WTC11 (cell line): ENCODE data around the gene ABCA3.

Experiments used
- AR ChIP-seq: fragments of 250-450 bp; sonication (Bioruptor Pico); IDR thresholded peaks from 2 replicates; pipeline ENCODE4 v1.9.0; 2021; ENCODE audit warnings: mild to moderate bottlenecking
- ATF2 ChIP-seq: sonication (generic); formaldehyde crosslinking; IDR thresholded peaks from 2 replicates; pipeline ENCODE4 v1.8.1; 2022; ENCODE audit warnings: low read depth, missing genetic modification reagents, borderline replicate concordance
- CTCF ChIP-seq: fragments of 200-600 bp; IDR thresholded peaks from 2 replicates; pipeline ENCODE4 v1.8.0; 2022; ENCODE audit warnings: antibody characterized with exemption
- ETV6 ChIP-seq: sonication (generic); formaldehyde crosslinking; IDR thresholded peaks from 2 replicates; pipeline ENCODE4 v1.8.1; 2022; ENCODE audit warnings: mild to moderate bottlenecking, missing genetic modification reagents
- IRF1 ChIP-seq: sonication (generic); formaldehyde crosslinking; IDR thresholded peaks from 2 replicates; pipeline ENCODE4 v1.8.0; 2023; ENCODE audit warnings: missing genetic modification reagents
- MAX ChIP-seq: sonication (generic); formaldehyde crosslinking; IDR thresholded peaks from 2 replicates; pipeline ENCODE4 v1.8.0; 2022; ENCODE audit warnings: mild to moderate bottlenecking, missing genetic modification reagents
- NR3C1 ChIP-seq: sonication (generic); formaldehyde crosslinking; conservative IDR thresholded peaks from 2 replicates; pipeline ENCODE4 v1.8.1; 2023; ENCODE audit warnings: low read depth, mild to moderate bottlenecking, missing genetic modification reagents
- STAT6 ChIP-seq: sonication (generic); formaldehyde crosslinking; conservative IDR thresholded peaks from 2 replicates; pipeline ENCODE4 v1.8.1; 2023; ENCODE audit warnings: mild to moderate bottlenecking, low read depth, missing genetic modification reagents, moderate library complexity
- ZNF121 ChIP-seq: sonication (generic); formaldehyde crosslinking; IDR thresholded peaks from 2 replicates; pipeline ENCODE4 v1.8.0; 2023; ENCODE audit warnings: missing genetic modification reagents
- ZNF425 ChIP-seq: fragments of 250-450 bp; sonication (Bioruptor Pico); conservative IDR thresholded peaks from 2 replicates; pipeline ENCODE4 v1.9.0; 2021; ENCODE audit warnings: mild to moderate bottlenecking

- no peak for TF ChIP-seq NR3C1 (CRISPR knock-in tag)
- no peak for TF ChIP-seq MAX (CRISPR knock-in tag)
- TF ChIP-seq ZNF121 (CRISPR knock-in tag): no peak
- TF ChIP-seq IRF1 (CRISPR knock-in tag): no peak
- TF ChIP-seq ETV6 (CRISPR knock-in tag): no peak
- TF ChIP-seq CTCF: no peak
- TF ChIP-seq ZNF425 (CRISPR knock-in tag): no peak
- no peak for TF ChIP-seq STAT6 (CRISPR knock-in tag)
- TF ChIP-seq ATF2 (CRISPR knock-in tag): no peak
- TF ChIP-seq AR (CRISPR knock-in tag): no peak
Observed at GRCh38 chr16:2234813-2235170, 105.7 kb downstream of the ABCA3 start.
